ENCODE results near the gene SFT2D3. TPM values are rescaled to one million over a fixed set of nuclear protein-coding genes. Genes with fewer than 3 reads are reported as not detected.

Gene SFT2D3
- total RNA-seq, 1 experiment from 2014 or later, result 4.1 TPM

DNA sequence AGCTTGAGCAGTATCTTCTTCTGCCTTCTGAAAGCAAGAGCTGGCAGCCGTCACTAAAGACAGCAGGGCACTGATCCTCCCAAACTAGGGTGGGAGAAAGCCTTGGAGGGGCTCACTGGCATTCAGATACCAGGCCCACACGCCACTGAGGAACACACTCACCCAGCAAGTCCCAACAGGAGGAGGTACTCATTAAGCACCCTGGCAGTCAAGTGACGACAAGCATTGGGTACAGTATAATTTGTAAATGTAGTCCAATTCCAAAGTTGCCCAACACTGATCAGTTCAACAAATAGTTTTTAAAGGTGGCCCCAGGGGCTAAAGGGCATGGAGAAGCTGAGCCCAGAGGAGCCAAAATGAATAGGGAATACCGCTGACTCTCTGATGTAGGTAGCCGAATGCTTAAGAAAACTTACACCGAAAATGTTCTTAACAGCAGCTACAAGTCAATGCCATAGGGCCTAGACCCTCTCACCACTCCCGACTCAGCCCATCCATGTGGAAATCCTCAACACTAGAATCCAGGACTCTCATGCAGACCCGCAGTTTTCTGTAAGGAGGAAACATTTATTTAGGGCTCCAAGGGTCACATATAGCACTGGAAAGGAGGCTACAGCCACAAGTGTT, 35.9 kb upstream of the SFT2D3 start:
- intact Hi-C loops (cut with micrococcal nuclease), result no loop called here
- Mint-ChIP-seq H3K27ac (ENCODE audit: low read depth, unreplicated experiment) (no peak overlapping the region), H3K4me3 (ENCODE audit: unreplicated experiment) (no peak overlapping the region), H3K36me3 (ENCODE audit: insufficient read depth, unreplicated experiment) (no peaks in the 10 kb centered on the region), H3K4me1 (ENCODE audit: insufficient read depth, unreplicated experiment) (no peaks in the 10 kb centered on the region), H3K9me3 (ENCODE audit: unreplicated experiment) (no peaks in the 10 kb centered on the region), H3K27me3 (ENCODE audit: insufficient read depth, unreplicated experiment) (peaks cover 45% of the 10 kb centered on the region)
- POLR2A ChIA-PET, result interaction anchor here (0.6 kb wide), 1 partner anchor 146 kb away, joined by 3 read pairs; no protein-coding TSS in a partner anchor
- CTCF ChIA-PET, result no interaction called here
- BruUV-seq (replicated peaks), result no TSS peak
- DNase-seq (ENCODE audit: unreplicated experiment), result no peak
- no peak for TF ChIP-seq CTCF (IDR thresholded peaks at IDR 0.05; ENCODE audit: unreplicated experiment)

DNA sequence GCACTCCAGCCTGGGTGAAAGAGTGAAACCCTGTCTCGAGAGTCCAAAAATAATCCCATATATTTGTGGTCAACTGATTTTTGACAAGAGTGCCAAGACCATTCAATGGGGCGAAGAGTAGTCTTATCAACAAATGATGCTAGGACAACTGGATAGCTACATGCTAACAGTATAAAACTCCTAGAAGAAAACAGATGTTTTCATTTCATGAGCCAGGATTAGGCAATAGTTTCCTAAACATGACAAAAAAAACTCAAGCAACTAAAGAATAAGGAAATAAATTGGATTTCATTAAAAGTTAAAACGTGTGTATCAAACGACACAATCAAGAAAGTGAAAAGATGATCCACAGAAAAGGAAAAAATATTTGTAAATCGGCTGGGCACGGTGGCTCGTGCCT, 32.2 kb upstream of the SFT2D3 start:
- TF ChIP-seq CTCF (IDR thresholded peaks at IDR 0.05; ENCODE audit: unreplicated experiment), result no peak
- no TSS peak for BruUV-seq (replicated peaks)
- H3K36me3 Mint-ChIP-seq (ENCODE audit: insufficient read depth, unreplicated experiment), result no peaks in the 10 kb centered on the region
- ChIA-PET POLR2A (no interaction called here), CTCF (no interaction called here)
- no peak overlapping the region for H3K27ac Mint-ChIP-seq (ENCODE audit: low read depth, unreplicated experiment)
- intact Hi-C loops (cut with micrococcal nuclease), result no loop called here
- H3K4me3 Mint-ChIP-seq (ENCODE audit: unreplicated experiment), result no peak overlapping the region
- H3K27me3 Mint-ChIP-seq (ENCODE audit: insufficient read depth, unreplicated experiment), result peaks cover 59% of the 10 kb centered on the region
- H3K4me1 Mint-ChIP-seq (ENCODE audit: insufficient read depth, unreplicated experiment), result no peaks in the 10 kb centered on the region
- H3K9me3 Mint-ChIP-seq (ENCODE audit: unreplicated experiment), result no peaks in the 10 kb centered on the region
- DNase-seq (ENCODE audit: unreplicated experiment), result no peak

GRCh38 chr2:127670055-127670956, 31.0 kb upstream of the SFT2D3 start:
- Mint-ChIP-seq H3K36me3 (ENCODE audit: insufficient read depth, unreplicated experiment) (no peaks in the 10 kb centered on the region), H3K27ac (ENCODE audit: low read depth, unreplicated experiment) (no peak overlapping the region), H3K4me1 (ENCODE audit: insufficient read depth, unreplicated experiment) (no peaks in the 10 kb centered on the region), H3K9me3 (ENCODE audit: unreplicated experiment) (no peaks in the 10 kb centered on the region), H3K27me3 (ENCODE audit: insufficient read depth, unreplicated experiment) (peaks cover 53% of the 10 kb centered on the region), H3K4me3 (ENCODE audit: unreplicated experiment) (no peak overlapping the region)
- POLR2A ChIA-PET, result no interaction called here
- intact Hi-C loops (cut with micrococcal nuclease), result no loop called here
- CTCF ChIA-PET, result no interaction called here
- TF ChIP-seq CTCF (IDR thresholded peaks at IDR 0.05; ENCODE audit: unreplicated experiment), result no peak
- no peak for DNase-seq (ENCODE audit: unreplicated experiment)
- no TSS peak for BruUV-seq (replicated peaks)

DNA sequence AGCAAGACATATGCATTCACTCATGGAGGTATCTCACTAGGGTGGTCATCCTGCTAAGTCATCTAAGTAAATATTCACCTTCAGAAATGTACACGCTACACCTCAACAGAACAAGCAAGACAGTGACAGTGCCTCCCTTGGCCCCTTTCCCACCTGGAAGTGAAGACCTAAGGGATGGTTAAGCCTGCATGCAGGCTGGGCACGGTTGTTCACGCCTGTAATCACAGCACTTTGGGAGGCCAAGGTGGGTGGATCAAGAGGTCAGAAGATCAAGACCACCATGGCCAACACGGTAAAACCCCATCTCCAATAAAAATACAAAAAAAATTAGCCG, 30.4 kb upstream of the SFT2D3 start:
- no peak for DNase-seq (ENCODE audit: unreplicated experiment)
- H3K27ac Mint-ChIP-seq (ENCODE audit: low read depth, unreplicated experiment), result no peak overlapping the region
- no peaks in the 10 kb centered on the region for H3K36me3 Mint-ChIP-seq (ENCODE audit: insufficient read depth, unreplicated experiment)
- ChIA-PET POLR2A (no interaction called here), CTCF (no interaction called here)
- H3K4me3 Mint-ChIP-seq (ENCODE audit: unreplicated experiment), result no peak overlapping the region
- no peaks in the 10 kb centered on the region for H3K9me3 Mint-ChIP-seq (ENCODE audit: unreplicated experiment)
- no peak for TF ChIP-seq CTCF (IDR thresholded peaks at IDR 0.05; ENCODE audit: unreplicated experiment)
- H3K27me3 Mint-ChIP-seq (ENCODE audit: insufficient read depth, unreplicated experiment), result peaks cover 51% of the 10 kb centered on the region
- intact Hi-C loops (cut with micrococcal nuclease), result no loop called here
- no TSS peak for BruUV-seq (replicated peaks)
- no peaks in the 10 kb centered on the region for H3K4me1 Mint-ChIP-seq (ENCODE audit: insufficient read depth, unreplicated experiment)
